ENCODE data around the gene ADAMTS12.

The ADAMTS12 gene

DNA sequence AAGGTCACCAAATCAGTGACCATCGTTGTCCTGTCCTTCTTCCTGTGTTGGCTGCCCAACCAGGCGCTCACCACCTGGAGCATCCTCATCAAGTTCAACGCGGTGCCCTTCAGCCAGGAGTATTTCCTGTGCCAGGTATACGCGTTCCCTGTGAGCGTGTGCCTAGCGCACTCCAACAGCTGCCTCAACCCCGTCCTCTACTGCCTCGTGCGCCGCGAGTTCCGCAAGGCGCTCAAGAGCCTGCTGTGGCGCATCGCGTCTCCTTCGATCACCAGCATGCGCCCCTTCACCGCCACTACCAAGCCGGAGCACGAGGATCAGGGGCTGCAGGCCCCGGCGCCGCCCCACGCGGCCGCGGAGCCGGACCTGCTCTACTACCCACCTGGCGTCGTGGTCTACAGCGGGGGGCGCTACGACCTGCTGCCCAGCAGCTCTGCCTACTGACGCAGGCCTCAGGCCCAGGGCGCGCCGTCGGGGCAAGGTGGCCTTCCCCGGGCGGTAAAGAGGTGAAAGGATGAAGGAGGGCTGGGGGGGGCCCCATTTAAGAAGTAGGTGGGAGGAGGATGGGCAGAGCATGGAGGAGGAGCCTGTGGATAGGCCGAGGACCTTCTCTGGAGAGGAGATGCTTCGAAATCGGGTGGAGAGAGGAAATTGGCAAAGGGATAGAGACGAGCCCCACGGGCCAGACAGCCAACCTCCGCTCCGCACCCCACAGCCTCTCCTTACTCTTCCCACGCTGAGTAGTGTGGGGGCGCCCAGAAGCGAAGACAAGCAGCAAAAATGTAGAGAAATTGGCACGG lies 46.1 kb upstream of the ADAMTS12 start:
- TF ChIP-seq, protein P1, sequence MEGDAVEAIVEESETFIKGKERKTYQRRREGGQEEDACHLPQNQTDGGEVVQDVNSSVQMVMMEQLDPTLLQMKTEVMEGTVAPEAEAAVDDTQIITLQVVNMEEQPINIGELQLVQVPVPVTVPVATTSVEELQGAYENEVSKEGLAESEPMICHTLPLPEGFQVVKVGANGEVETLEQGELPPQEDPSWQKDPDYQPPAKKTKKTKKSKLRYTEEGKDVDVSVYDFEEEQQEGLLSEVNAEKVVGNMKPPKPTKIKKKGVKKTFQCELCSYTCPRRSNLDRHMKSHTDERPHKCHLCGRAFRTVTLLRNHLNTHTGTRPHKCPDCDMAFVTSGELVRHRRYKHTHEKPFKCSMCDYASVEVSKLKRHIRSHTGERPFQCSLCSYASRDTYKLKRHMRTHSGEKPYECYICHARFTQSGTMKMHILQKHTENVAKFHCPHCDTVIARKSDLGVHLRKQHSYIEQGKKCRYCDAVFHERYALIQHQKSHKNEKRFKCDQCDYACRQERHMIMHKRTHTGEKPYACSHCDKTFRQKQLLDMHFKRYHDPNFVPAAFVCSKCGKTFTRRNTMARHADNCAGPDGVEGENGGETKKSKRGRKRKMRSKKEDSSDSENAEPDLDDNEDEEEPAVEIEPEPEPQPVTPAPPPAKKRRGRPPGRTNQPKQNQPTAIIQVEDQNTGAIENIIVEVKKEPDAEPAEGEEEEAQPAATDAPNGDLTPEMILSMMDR (IDR thresholded peaks at IDR 0.05): no peak
- no peak for TF ChIP-seq ZFX (IDR thresholded peaks at IDR 0.05; ENCODE audit: borderline replicate concordance)
- H3K27ac ChIP-seq: no peak overlapping the region

DNA sequence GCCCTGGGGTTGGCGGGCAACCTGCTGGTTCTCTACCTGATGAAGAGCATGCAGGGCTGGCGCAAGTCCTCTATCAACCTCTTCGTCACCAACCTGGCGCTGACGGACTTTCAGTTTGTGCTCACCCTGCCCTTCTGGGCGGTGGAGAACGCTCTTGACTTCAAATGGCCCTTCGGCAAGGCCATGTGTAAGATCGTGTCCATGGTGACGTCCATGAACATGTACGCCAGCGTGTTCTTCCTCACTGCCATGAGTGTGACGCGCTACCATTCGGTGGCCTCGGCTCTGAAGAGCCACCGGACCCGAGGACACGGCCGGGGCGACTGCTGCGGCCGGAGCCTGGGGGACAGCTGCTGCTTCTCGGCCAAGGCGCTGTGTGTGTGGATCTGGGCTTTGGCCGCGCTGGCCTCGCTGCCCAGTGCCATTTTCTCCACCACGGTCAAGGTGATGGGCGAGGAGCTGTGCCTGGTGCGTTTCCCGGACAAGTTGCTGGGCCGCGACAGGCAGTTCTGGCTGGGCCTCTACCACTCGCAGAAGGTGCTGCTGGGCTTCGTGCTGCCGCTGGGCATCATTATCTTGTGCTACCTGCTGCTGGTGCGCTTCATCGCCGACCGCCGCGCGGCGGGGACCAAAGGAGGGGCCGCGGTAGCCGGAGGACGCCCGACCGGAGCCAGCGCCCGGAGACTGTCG lies 45.4 kb upstream of the ADAMTS12 start:
- TF ChIP-seq ZFX (IDR thresholded peaks at IDR 0.05; ENCODE audit: borderline replicate concordance): no peak
- TF ChIP-seq, protein P1 (IDR thresholded peaks at IDR 0.05): no peak
- no peak overlapping the region for H3K27ac ChIP-seq

DNA sequence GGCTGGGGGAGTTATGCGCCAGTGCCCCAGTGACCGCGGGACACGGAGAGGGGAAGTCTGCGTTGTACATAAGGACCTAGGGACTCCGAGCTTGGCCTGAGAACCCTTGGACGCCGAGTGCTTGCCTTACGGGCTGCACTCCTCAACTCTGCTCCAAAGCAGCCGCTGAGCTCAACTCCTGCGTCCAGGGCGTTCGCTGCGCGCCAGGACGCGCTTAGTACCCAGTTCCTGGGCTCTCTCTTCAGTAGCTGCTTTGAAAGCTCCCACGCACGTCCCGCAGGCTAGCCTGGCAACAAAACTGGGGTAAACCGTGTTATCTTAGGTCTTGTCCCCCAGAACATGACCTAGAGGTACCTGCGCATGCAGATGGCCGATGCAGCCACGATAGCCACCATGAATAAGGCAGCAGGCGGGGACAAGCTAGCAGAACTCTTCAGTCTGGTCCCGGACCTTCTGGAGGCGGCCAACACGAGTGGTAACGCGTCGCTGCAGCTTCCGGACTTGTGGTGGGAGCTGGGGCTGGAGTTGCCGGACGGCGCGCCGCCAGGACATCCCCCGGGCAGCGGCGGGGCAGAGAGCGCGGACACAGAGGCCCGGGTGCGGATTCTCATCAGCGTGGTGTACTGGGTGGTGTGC lies 44.7 kb upstream of the ADAMTS12 start, which contains the start of gene RXFP3:
Gene RXFP3, plus strand, starts transcription at position 6 of the 636 bp plus-strand sequence. Its CDS starts 355 bp downstream, at position 361.
- no peak within 1 kb of the TSS for H3K27ac ChIP-seq
- TF ChIP-seq, protein P1 (IDR thresholded peaks at IDR 0.05): no peak
- TF ChIP-seq ZFX (IDR thresholded peaks at IDR 0.05; ENCODE audit: borderline replicate concordance): no peak

DNA sequence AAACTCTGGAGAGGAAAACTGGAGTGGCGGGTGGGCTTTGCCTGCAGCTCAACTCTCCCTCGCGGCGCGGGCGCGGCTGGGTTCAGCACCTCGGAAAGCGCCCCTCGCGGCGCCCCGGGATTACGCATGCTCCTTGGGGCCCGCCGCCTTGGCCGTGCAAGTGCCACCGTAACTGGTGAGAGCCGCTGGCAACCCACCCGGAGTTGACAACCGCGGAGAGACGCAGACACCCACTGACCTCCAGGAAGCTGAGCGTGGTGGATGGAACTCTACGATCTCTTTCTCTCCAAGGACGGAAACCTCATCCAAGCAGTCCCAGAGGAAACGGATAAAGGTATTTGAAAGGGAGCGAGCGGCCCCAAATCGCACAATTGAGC lies 44.2 kb upstream of the ADAMTS12 start:
- H3K27ac ChIP-seq: no peak overlapping the region
- no peak for TF ChIP-seq ZFX (IDR thresholded peaks at IDR 0.05; ENCODE audit: borderline replicate concordance)
- TF ChIP-seq, protein P1 (IDR thresholded peaks at IDR 0.05): peak; percentile 13; the same call in 1 of the 2 replicates

DNA sequence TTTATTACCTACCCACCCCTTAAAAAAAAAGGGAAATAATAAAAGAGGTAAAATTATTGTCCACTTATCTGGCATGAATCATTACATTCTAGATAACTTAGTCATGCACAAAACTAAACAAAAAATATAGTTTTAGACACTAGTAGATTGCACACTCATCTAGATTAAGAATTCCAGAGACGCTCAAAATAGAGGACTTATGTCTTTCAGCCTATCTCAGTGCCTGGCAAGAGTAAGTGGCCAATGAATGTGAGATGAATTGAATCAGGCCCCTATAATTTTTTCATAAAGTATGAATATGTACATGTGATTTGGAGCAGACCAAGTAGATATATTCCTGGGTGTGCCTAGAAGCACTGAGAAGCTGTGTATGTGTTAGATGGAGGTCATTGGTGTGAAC lies 42.4 kb upstream of the ADAMTS12 start:
- no peak overlapping the region for H3K27ac ChIP-seq
- TF ChIP-seq ZFX (IDR thresholded peaks at IDR 0.05; ENCODE audit: borderline replicate concordance): no peak
- TF ChIP-seq, protein P1 (IDR thresholded peaks at IDR 0.05): no peak

DNA sequence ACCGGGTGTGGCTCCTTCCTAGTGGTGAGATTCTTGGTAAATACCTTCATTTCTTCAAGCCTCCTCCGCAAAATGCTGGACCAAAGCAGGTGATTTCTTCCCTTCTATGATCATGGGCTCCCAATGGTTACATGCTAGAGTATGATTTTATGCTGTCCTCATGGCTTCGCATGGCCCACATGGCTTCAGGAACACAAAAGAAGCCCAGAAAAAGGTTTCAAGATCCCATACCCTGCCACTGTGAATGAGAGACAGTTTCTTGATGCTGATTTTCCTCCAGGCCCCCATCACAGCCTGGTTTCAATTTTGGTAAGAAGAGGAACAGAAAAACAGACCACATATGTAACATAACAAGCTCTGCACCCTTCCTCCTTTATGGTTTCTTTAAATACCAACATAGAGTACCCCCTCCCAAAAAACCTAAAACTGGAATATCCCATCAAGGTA lies 42.0 kb upstream of the ADAMTS12 start:
- H3K27ac ChIP-seq: no peak overlapping the region
- TF ChIP-seq, protein P1 (IDR thresholded peaks at IDR 0.05): no peak
- TF ChIP-seq ZFX (IDR thresholded peaks at IDR 0.05; ENCODE audit: borderline replicate concordance): no peak
